ENCODE data around the gene BCDIN3D. TPM values are rescaled to one million over a fixed set of nuclear protein-coding genes. Genes with fewer than 3 reads are reported as not detected.

BCDIN3D gene
- total RNA-seq, 1 experiment from 2014 or later = 6.2 TPM

- peaks cover 27% of the 10 kb centered on the region for H3K9me3 Mint-ChIP-seq (ENCODE audit: unreplicated experiment)
- H3K27me3 Mint-ChIP-seq (ENCODE audit: insufficient read depth, unreplicated experiment) = peaks cover 49% of the 10 kb centered on the region
- H3K4me3 Mint-ChIP-seq (ENCODE audit: unreplicated experiment) = no peak overlapping the region
- no peak overlapping the region for H3K27ac Mint-ChIP-seq (ENCODE audit: low read depth, unreplicated experiment)
- TF ChIP-seq, protein P1, sequence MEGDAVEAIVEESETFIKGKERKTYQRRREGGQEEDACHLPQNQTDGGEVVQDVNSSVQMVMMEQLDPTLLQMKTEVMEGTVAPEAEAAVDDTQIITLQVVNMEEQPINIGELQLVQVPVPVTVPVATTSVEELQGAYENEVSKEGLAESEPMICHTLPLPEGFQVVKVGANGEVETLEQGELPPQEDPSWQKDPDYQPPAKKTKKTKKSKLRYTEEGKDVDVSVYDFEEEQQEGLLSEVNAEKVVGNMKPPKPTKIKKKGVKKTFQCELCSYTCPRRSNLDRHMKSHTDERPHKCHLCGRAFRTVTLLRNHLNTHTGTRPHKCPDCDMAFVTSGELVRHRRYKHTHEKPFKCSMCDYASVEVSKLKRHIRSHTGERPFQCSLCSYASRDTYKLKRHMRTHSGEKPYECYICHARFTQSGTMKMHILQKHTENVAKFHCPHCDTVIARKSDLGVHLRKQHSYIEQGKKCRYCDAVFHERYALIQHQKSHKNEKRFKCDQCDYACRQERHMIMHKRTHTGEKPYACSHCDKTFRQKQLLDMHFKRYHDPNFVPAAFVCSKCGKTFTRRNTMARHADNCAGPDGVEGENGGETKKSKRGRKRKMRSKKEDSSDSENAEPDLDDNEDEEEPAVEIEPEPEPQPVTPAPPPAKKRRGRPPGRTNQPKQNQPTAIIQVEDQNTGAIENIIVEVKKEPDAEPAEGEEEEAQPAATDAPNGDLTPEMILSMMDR (IDR thresholded peaks at IDR 0.05; ENCODE audit: unreplicated experiment) = no peak
- BruUV-seq (replicated peaks) = no TSS peak
- CTCF ChIA-PET = interaction anchor here (0.6 to 1.3 kb wide), 3 partner anchors 16 to 93 kb away, joined by 3 to 4 read pairs (median 3); no protein-coding TSS in a partner anchor
- H3K36me3 Mint-ChIP-seq (ENCODE audit: insufficient read depth, unreplicated experiment) = no peaks in the 10 kb centered on the region
- DNase-seq (ENCODE audit: unreplicated experiment) = no peak
- peaks cover 6% of the 10 kb centered on the region for H3K4me1 Mint-ChIP-seq (ENCODE audit: insufficient read depth, unreplicated experiment)
- POLR2A ChIA-PET = no interaction called here
- intact Hi-C loops (cut with micrococcal nuclease) = no loop called here
These were observed 40.1 kb upstream of the BCDIN3D start for GRCh38 chr12:49882851-49883464.

- DNase-seq (ENCODE audit: unreplicated experiment) = no peak
- TF ChIP-seq, protein P1 (IDR thresholded peaks at IDR 0.05; ENCODE audit: unreplicated experiment) = no peak
- peaks cover 33% of the 10 kb centered on the region for H3K9me3 Mint-ChIP-seq (ENCODE audit: unreplicated experiment)
- ChIA-PET POLR2A (interaction anchor here (0.6 kb wide), 1 partner anchor 36 kb away, joined by 3 read pairs; no protein-coding TSS in a partner anchor), CTCF (interaction anchor here (0.6 to 1.8 kb wide), 4 partner anchors 14 to 94 kb away, joined by 3 to 4 read pairs (median 4); no protein-coding TSS in a partner anchor)
- no peak overlapping the region for H3K4me3 Mint-ChIP-seq (ENCODE audit: unreplicated experiment)
- no peak overlapping the region for H3K27ac Mint-ChIP-seq (ENCODE audit: low read depth, unreplicated experiment)
- no peaks in the 10 kb centered on the region for H3K36me3 Mint-ChIP-seq (ENCODE audit: insufficient read depth, unreplicated experiment)
- H3K4me1 Mint-ChIP-seq (ENCODE audit: insufficient read depth, unreplicated experiment) = peaks cover 6% of the 10 kb centered on the region
- no TSS peak for BruUV-seq (replicated peaks)
- intact Hi-C loops (cut with micrococcal nuclease) = no loop called here
- peaks cover 46% of the 10 kb centered on the region for H3K27me3 Mint-ChIP-seq (ENCODE audit: insufficient read depth, unreplicated experiment)
These were observed 39.4 kb upstream of the BCDIN3D start for GRCh38 chr12:49882248-49882850.

GRCh38 chr12:49881415-49882247 is 38.7 kb upstream of the BCDIN3D start:
- intact Hi-C loops (cut with micrococcal nuclease) = no loop called here
- peaks cover 39% of the 10 kb centered on the region for H3K27me3 Mint-ChIP-seq (ENCODE audit: insufficient read depth, unreplicated experiment)
- TF ChIP-seq, protein P1 (IDR thresholded peaks at IDR 0.05; ENCODE audit: unreplicated experiment) = no peak
- no peak for DNase-seq (ENCODE audit: unreplicated experiment)
- BruUV-seq (replicated peaks) = no TSS peak
- H3K9me3 Mint-ChIP-seq (ENCODE audit: unreplicated experiment) = peaks cover 33% of the 10 kb centered on the region
- H3K4me1 Mint-ChIP-seq (ENCODE audit: insufficient read depth, unreplicated experiment) = peaks cover 6% of the 10 kb centered on the region
- no peak overlapping the region for H3K4me3 Mint-ChIP-seq (ENCODE audit: unreplicated experiment)
- no peak overlapping the region for H3K27ac Mint-ChIP-seq (ENCODE audit: low read depth, unreplicated experiment)
- H3K36me3 Mint-ChIP-seq (ENCODE audit: insufficient read depth, unreplicated experiment) = no peaks in the 10 kb centered on the region
- POLR2A ChIA-PET = interaction anchor here (0.6 kb wide), 1 partner anchor 35 kb away, joined by 3 read pairs; no protein-coding TSS in a partner anchor
- CTCF ChIA-PET = interaction anchor here (0.5 to 1.8 kb wide), 4 partner anchors 13 to 215 kb away, joined by 3 to 4 read pairs (median 4); no protein-coding TSS in a partner anchor
